AG08396 (cell line): Measurements from ENCODE around the gene MNX1.

Source experiments
- DNase-seq: peaks from one replicate; pipeline ENCODE4 v3.0.0; 2012; ENCODE audit warnings: low spot score, mixed read lengths

The MNX1 gene

DNA sequence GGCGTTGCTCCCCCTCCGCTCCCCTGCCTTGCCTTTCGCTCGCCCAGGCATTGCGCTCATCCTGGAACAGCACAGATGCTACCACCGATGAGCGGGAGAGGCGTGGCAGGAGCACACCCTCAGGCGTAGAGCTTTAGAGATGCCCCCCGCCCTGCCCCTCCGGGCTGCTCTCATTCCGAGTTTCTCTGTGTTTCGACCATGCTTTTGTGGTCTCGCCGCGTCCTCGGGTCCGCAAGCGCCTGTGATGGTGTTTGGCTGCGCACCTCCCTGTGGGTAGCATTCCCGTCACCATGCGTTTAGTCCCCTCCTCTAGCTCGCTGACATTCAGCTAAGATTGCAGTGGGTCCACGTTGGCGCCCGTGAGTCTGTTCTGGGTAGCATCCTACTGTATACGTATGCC, 42.3 kb downstream of the MNX1 start:
- no peak for DNase-seq

GRCh38 chr7:156966387-156966786, 44.1 kb downstream of the MNX1 start:
- no peak for DNase-seq

DNA sequence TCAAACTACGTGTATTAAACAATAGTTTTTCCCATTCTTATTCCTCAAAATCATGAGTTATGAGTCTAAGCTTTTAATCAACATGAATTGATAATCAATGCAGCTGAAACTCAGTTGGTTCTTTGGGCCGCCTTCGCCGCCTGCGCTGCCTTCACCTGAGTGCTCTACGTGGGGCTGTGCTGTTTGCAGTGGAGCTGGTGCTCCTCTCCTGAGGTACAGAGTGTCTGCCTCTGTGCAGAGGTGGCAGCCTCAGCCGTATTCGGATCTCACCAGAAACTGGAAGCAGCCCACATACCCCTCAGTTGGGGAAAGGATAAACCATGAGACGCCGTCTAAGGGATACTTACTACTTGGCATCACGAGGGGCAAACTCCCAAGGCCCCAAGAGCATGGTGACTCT, 45.5 kb downstream of the MNX1 start:
- no peak for DNase-seq

DNA sequence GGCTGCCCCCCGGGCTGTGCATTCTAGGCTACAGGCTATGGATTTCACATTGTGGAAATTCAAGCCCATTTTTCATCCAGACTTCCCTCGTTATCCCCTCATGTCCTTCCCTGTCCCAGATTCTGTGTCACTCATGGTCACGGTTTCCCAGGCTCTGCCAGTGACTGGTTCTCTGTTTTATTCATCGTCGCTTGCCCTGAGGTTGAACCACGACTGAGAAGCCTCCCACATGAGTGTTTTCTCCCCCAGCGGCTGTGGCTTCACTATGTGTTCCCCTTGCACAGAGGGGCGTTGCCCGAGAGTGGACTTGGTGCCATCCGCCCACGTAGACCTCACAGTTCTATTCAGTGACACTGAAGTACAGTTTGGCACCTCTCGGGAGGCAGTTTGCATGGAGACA, 47.0 kb downstream of the MNX1 start:
- DNase-seq, result no peak

- no peak for DNase-seq
Observed at GRCh38 chr7:156962897-156963296, 47.6 kb downstream of the MNX1 start.

- no peak for DNase-seq
Observed at GRCh38 chr7:156962145-156962544, 48.3 kb downstream of the MNX1 start.

DNA sequence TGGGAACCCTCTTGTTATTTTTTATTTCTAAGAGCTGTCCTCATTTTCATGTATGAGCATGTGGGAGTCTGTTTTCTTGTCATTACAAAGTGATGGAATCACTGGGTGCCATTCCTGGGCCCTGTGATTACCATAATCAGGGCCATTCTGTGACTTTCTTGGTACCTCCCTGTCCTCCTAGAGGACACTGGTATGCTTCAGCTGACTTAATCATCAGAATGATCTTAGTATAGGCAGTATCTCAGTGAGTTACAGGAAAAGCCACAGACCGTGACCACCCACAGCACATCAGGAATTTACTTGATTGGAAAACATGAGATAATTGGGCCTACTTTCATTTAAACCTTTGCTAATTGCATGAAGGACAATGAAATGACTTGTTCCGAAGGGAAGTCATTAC, 53.7 kb downstream of the MNX1 start:
- no peak for DNase-seq

DNA sequence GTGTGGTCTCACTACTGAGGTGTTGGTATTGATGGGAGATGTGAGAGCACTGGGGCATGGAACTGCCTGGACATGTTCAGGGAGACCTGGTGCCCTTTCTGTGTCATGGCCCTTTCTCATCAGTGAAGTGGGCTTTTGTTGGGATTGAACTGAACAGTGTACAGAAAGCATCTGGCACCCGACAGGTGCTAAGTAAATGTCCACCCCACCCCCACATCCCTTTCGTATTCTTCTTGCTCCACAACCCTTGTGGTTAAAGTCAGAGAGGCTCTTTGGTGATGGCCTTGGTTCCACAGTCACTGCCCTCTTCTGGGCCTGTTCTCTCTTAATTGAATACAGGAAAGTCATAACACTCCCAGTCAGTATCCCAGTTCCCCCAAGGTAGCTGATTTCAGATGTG, 55.5 kb downstream of the MNX1 start:
- no peak for DNase-seq
